Activated naive CD4-positive, alpha-beta T cell treated with anti-CD3 and anti-CD28 coated beads, Interleukin-2, amount 10 ng/mL, durations not matched to agents 7 days and 5 days (primary cell): ENCODE results near the gene PDLIM1.

Source experiments
- CTCF ChIA-PET: fragments of 350-600 bp; sonication (Branson Sonifier 250); formaldehyde crosslinking; loops from one replicate; lab custom pipeline; 2021; ENCODE audit warnings: antibody characterized with exemption; lab: Charles Lee
- DNase-seq: peaks from one replicate; pipeline ENCODE4 v3.0.0-alpha.2; 2020
- H3K27ac Mint-ChIP-seq: one replicate; pipeline ENCODE4 v1.8.0; 2021; ENCODE audit warnings: mild to moderate bottlenecking, moderate library complexity, mixed read lengths
- H3K27me3 Mint-ChIP-seq: one replicate; pipeline ENCODE4 v1.8.0; 2021; ENCODE audit warnings: mild to moderate bottlenecking, mixed read lengths
- H3K36me3 Mint-ChIP-seq: one replicate; pipeline ENCODE4 v1.8.0; 2021; ENCODE audit warnings: mixed read lengths
- H3K4me1 Mint-ChIP-seq: one replicate; pipeline ENCODE4 v1.8.0; 2021; ENCODE audit warnings: mixed read lengths
- H3K4me3 Mint-ChIP-seq: one replicate; pipeline ENCODE4 v1.8.0; 2021; ENCODE audit warnings: mild to moderate bottlenecking, moderate library complexity, mixed read lengths
- H3K9me3 Mint-ChIP-seq: one replicate; pipeline ENCODE4 v1.8.0; 2021; ENCODE audit warnings: mixed read lengths

PDLIM1 gene

DNA sequence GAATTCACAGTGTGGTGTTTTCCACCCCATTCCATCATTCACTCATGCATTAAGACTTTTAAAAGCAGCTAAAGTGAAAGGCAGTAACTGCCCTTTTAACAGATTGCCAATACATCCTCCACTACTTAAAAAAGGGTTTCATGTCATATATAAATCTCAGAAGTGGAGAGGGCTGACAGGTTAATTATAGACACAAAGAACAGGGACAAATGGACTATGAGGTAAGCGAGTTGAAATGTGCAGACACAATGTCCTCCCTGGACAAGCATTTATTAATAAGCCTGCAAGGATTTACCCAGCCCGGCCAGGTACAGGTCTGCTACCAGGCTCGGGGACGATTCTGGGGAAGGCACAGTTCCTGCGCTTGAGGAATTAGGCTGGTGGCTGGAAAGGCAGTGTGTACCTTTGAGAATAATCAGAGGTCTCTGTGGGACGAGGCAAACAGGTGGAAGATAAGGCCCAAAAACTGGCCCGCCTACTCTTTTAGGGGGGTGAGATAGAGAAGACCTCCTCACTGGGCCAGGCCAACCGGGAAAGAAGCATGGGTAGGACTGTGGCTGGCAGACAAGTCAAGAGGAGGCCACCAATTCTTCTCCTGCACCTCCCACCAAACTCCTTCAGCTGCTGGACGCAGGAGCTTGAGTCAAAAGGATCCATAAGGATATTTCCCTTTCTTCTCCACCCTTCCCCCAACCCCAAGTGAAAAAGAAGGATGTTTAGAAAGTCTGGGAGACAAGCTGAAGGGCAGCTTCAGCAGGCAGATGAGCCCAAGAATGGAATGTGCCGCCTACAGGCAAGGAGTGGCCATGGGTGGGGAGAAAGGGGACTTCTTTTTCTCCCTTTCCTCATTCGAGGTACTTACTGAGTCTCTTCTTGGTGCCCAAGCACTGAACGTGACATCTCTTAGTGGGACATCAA, 1.5 kb downstream of the PDLIM1 start:
- peak overlapping the region; percentile 81 for H3K4me3 Mint-ChIP-seq
- CTCF ChIA-PET, result interaction anchor here (1.1 to 1.3 kb wide), 3 partner anchors 47 to 85 kb away, joined by 3 read pairs; no protein-coding TSS in a partner anchor
- H3K27ac Mint-ChIP-seq, result no peak overlapping the region
- no peak for DNase-seq
- H3K4me1 Mint-ChIP-seq, result peaks cover 46% of the 10 kb centered on the region
- peaks cover 2% of the 10 kb centered on the region for H3K36me3 Mint-ChIP-seq
- H3K9me3 Mint-ChIP-seq, result no peaks in the 10 kb centered on the region
- peaks cover 63% of the 10 kb centered on the region for H3K27me3 Mint-ChIP-seq

GRCh38 chr10:95288303-95288702, 2.5 kb downstream of the PDLIM1 start:
- Mint-ChIP-seq H3K9me3 (no peaks in the 10 kb centered on the region), H3K27ac (no peak overlapping the region)
- CTCF ChIA-PET, result interaction anchor here (0.7 to 1.3 kb wide), 3 partner anchors 42 to 75 kb away, joined by 3 read pairs; no protein-coding TSS in a partner anchor

DNA sequence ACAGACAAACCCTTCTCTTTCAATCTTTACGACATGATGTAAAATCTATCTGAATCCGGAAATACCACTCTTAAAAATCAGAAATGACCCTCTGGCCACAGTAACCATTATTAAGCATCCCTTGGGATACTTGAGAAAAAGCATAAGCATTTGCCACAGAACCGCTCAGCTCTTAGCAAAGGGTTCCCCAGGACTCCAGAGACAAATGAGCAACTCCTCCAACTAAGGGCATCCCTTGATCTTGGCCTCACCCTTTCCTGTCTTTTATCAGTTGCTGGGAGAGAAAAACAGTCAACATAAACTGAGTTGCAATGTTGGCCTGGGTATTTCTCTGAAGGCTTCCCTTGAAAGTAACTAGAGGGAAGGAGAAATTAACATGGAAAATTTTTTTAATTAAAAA, 3.5 kb downstream of the PDLIM1 start:
- CTCF ChIA-PET, result interaction anchor here (0.8 kb wide), 1 partner anchor 32 kb away, joined by 3 read pairs; no protein-coding TSS in a partner anchor
- Mint-ChIP-seq H3K4me1 (peaks cover 36% of the 10 kb centered on the region), H3K4me3 (no peak overlapping the region), H3K27me3 (peaks cover 56% of the 10 kb centered on the region), H3K27ac (no peak overlapping the region), H3K36me3 (peaks cover 2% of the 10 kb centered on the region), H3K9me3 (no peaks in the 10 kb centered on the region)
- DNase-seq, result no peak

More at GRCh38 chr10:95288303-95288702, 2.5 kb downstream of the PDLIM1 start:
- Mint-ChIP-seq H3K4me1 (peaks cover 41% of the 10 kb centered on the region), H3K36me3 (peaks cover 2% of the 10 kb centered on the region), H3K27me3 (peaks cover 63% of the 10 kb centered on the region), H3K4me3 (no peak overlapping the region)
- no peak for DNase-seq

DNA sequence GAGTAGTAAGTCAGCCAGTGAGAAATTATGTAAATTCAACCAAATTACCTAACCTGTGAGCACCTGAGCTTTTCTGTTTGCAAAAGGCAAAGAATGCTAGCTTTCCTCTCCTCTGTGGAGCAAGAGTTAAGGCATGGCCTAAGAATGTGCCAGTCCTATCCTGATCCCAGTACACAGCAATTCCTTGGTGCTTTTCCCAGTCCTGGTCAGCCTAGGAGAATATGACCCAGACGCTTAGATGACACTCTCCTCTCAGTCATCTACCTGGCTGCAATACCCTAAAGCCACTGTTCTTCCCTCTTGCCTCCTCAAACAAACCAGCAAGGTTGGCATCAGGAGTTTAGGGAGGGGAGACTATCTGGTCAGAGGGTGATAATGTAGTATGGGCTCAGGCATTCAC, 4.1 kb downstream of the PDLIM1 start:
- CTCF ChIA-PET, result interaction anchor here (0.8 kb wide), 1 partner anchor 33 kb away, joined by 3 read pairs; no protein-coding TSS in a partner anchor
- Mint-ChIP-seq H3K9me3 (no peaks in the 10 kb centered on the region), H3K27ac (no peak overlapping the region), H3K4me3 (no peak overlapping the region), H3K36me3 (peaks cover 2% of the 10 kb centered on the region), H3K4me1 (peaks cover 32% of the 10 kb centered on the region), H3K27me3 (peaks cover 50% of the 10 kb centered on the region)
- DNase-seq, result no peak

GRCh38 chr10:95285556-95285955, 5.2 kb downstream of the PDLIM1 start:
- no peak for DNase-seq
- H3K9me3 Mint-ChIP-seq, result no peaks in the 10 kb centered on the region
- H3K4me3 Mint-ChIP-seq, result no peak overlapping the region
- peaks cover 41% of the 10 kb centered on the region for H3K27me3 Mint-ChIP-seq
- H3K27ac Mint-ChIP-seq, result no peak overlapping the region
- CTCF ChIA-PET, result interaction anchor here (0.8 to 1.1 kb wide), 2 partner anchors 23 to 39 kb away, joined by 3 read pairs; no protein-coding TSS in a partner anchor
- peaks cover 27% of the 10 kb centered on the region for H3K4me1 Mint-ChIP-seq
- peaks cover 2% of the 10 kb centered on the region for H3K36me3 Mint-ChIP-seq

- H3K27ac Mint-ChIP-seq, result no peak overlapping the region
- no peak for DNase-seq
These were observed 6.0 kb downstream of the PDLIM1 start for GRCh38 chr10:95284807-95285206.

DNA sequence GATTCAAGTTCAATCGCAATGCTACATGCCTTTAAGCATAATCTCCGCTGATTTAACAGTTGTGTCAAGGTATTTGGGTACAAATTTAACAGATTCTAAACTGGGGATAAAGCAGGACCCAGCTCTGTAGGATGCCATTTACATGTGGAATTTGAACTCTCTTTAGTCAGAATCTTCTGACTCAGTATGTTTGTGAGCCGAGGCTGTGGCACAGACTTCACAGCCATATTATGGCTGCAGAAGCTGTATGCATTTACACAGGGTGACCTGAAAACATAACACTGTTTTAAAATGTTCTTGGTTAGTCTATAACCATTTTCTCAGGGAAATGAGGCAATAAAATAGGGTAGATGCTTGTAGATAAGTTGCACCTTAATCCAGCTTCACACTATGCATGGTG, 8.7 kb downstream of the PDLIM1 start:
- Mint-ChIP-seq H3K27ac (no peak overlapping the region), H3K27me3 (peaks cover 21% of the 10 kb centered on the region), H3K4me3 (no peak overlapping the region), H3K4me1 (peaks cover 6% of the 10 kb centered on the region), H3K36me3 (no peaks in the 10 kb centered on the region), H3K9me3 (no peaks in the 10 kb centered on the region)
- CTCF ChIA-PET, result interaction anchor here (1.0 kb wide), 1 partner anchor 92 kb away, joined by 3 read pairs; no protein-coding TSS in a partner anchor
- DNase-seq, result no peak

More at GRCh38 chr10:95284807-95285206, 6.0 kb downstream of the PDLIM1 start:
- no peaks in the 10 kb centered on the region for H3K36me3 Mint-ChIP-seq
- no peaks in the 10 kb centered on the region for H3K9me3 Mint-ChIP-seq
- no peak overlapping the region for H3K4me3 Mint-ChIP-seq
- peaks cover 34% of the 10 kb centered on the region for H3K27me3 Mint-ChIP-seq
- H3K4me1 Mint-ChIP-seq, result peaks cover 21% of the 10 kb centered on the region
- CTCF ChIA-PET, result interaction anchor here (0.8 to 1.1 kb wide), 2 partner anchors 24 to 38 kb away, joined by 3 read pairs; no protein-coding TSS in a partner anchor

- Mint-ChIP-seq H3K27ac (no peak overlapping the region), H3K27me3 (peaks cover 12% of the 10 kb centered on the region), H3K9me3 (no peaks in the 10 kb centered on the region), H3K4me1 (peaks cover 3% of the 10 kb centered on the region), H3K4me3 (no peak overlapping the region), H3K36me3 (no peaks in the 10 kb centered on the region)
- CTCF ChIA-PET, result interaction anchor here (0.6 kb wide), 1 partner anchor 99 kb away, joined by 4 read pairs; no protein-coding TSS in a partner anchor
- no peak for DNase-seq
These were observed 9.6 kb downstream of the PDLIM1 start for GRCh38 chr10:95281206-95281605.

DNA sequence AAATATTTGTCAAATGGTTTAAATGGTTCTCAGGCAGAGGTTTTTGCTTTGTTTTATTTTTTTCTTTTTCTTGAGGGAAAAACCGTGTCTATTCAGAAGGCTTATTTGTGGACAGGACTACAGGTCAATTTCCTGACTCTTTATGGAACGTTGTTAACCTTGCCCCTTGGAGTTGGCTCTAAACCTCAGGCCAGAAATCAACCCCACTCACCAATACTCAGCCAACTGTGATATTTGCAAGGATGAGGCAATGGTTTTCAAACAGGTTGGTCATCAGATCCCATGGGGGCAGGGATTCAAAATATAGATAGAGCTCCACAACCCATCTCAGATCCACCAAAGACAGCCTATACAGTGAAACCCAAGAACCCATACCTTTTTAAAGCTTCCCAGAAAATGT, 10.2 kb downstream of the PDLIM1 start:
- Mint-ChIP-seq H3K27ac (no peak overlapping the region), H3K36me3 (no peaks in the 10 kb centered on the region), H3K4me3 (no peak overlapping the region), H3K4me1 (peaks cover 3% of the 10 kb centered on the region), H3K9me3 (no peaks in the 10 kb centered on the region), H3K27me3 (peaks cover 9% of the 10 kb centered on the region)
- CTCF ChIA-PET, result no interaction called here
- no peak for DNase-seq

- CTCF ChIA-PET, result no interaction called here
- no peak overlapping the region for H3K27ac Mint-ChIP-seq
- H3K9me3 Mint-ChIP-seq, result no peaks in the 10 kb centered on the region
- H3K27me3 Mint-ChIP-seq, result peaks cover 5% of the 10 kb centered on the region
- DNase-seq, result no peak
- H3K4me3 Mint-ChIP-seq, result no peak overlapping the region
- no peaks in the 10 kb centered on the region for H3K36me3 Mint-ChIP-seq
- peaks cover 3% of the 10 kb centered on the region for H3K4me1 Mint-ChIP-seq
These were observed 11.6 kb downstream of the PDLIM1 start for GRCh38 chr10:95279042-95279820.

GRCh38 chr10:95278061-95278988, 12.5 kb downstream of the PDLIM1 start:
- H3K27ac Mint-ChIP-seq, result no peak overlapping the region
- no peaks in the 10 kb centered on the region for H3K9me3 Mint-ChIP-seq
- no peak overlapping the region for H3K4me3 Mint-ChIP-seq
- CTCF ChIA-PET, result interaction anchor here (0.8 to 1.6 kb wide), 2 partner anchors 31 to 33 kb away, joined by 3 to 4 read pairs; no protein-coding TSS in a partner anchor
- peaks cover 3% of the 10 kb centered on the region for H3K4me1 Mint-ChIP-seq
- DNase-seq, result no peak
- H3K36me3 Mint-ChIP-seq, result no peaks in the 10 kb centered on the region
- peaks cover 5% of the 10 kb centered on the region for H3K27me3 Mint-ChIP-seq

DNA sequence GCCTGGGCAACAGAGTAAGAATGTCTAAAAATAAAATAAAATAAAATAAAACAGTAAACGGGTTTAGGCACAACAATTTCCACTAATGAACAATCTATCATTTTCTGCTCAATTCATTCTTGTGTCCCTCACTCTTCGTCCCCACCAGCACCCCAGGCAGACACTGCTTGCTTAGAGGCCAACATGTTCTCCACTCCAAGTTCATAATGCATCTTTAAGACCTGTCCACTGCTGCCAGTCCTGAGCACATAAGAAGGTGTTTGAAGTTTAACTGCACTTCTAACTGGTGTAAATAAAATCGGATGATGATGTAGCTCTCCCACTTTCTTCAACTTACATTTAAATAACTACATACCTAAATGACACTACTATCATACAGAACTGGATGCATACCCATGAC, 13.2 kb downstream of the PDLIM1 start:
- Mint-ChIP-seq H3K27me3 (peaks cover 5% of the 10 kb centered on the region), H3K36me3 (no peaks in the 10 kb centered on the region), H3K27ac (no peak overlapping the region), H3K4me3 (no peak overlapping the region), H3K9me3 (no peaks in the 10 kb centered on the region), H3K4me1 (peaks cover 3% of the 10 kb centered on the region)
- no peak for DNase-seq
- CTCF ChIA-PET, result interaction anchor here (0.8 to 1.6 kb wide), 2 partner anchors 30 to 32 kb away, joined by 3 to 4 read pairs; no protein-coding TSS in a partner anchor

DNA sequence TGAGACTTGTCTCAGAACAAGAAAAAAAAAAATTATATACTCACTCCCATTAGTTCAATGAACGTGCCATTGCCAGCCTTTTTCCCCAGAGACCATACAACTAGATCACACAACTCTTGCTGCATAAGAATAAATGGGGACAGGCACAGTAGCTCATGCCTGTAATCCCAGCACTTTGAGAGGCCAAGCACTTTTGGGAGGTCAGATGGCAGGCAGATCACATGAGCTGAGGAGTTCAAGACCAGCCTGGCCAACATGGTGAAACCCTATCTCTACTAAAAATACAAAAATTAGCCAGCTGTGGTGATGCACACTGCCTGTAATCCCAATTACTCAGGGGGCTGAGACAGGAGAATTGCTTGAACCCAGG, 13.6 kb downstream of the PDLIM1 start:
- CTCF ChIA-PET, result interaction anchor here (1.6 kb wide), 1 partner anchor 32 kb away, joined by 4 read pairs; no protein-coding TSS in a partner anchor
- H3K36me3 Mint-ChIP-seq, result no peaks in the 10 kb centered on the region
- no peak for DNase-seq
- H3K27me3 Mint-ChIP-seq, result peaks cover 5% of the 10 kb centered on the region
- H3K4me1 Mint-ChIP-seq, result peaks cover 3% of the 10 kb centered on the region
- no peak overlapping the region for H3K27ac Mint-ChIP-seq
- no peak overlapping the region for H3K4me3 Mint-ChIP-seq
- no peaks in the 10 kb centered on the region for H3K9me3 Mint-ChIP-seq
